HepG2 (cell line): ENCODE data around the gene TAF6. TPM values are rescaled to one million over a fixed set of nuclear protein-coding genes. Genes with fewer than 3 reads are reported as not detected.

ENCODE experiments used
- CCDC6 ChIP-seq: sonication (generic); formaldehyde crosslinking; IDR thresholded peaks from 2 replicates; pipeline ENCODE4 v1.8.1; 2022; ENCODE audit warnings: mild to moderate bottlenecking, missing genetic modification reagents, moderate library complexity
- CEBPG ChIP-seq: IDR thresholded peaks from 2 replicates; pipeline ENCODE4 v1.6.1; 2016
- DRAP1 ChIP-seq: IDR thresholded peaks from 2 replicates; pipeline ENCODE4 v1.6.1; 2016; ENCODE audit warnings: missing genetic modification reagents, missing compliant biosample characterization
- ETS1 ChIP-seq: sonication (generic); formaldehyde crosslinking; IDR thresholded peaks from 2 replicates; pipeline ENCODE4 v1.4.0; 2020; ENCODE audit warnings: missing genetic modification reagents
- GLI4 ChIP-seq: sonication (generic); formaldehyde crosslinking; IDR thresholded peaks from 2 replicates; pipeline ENCODE4 v1.5.1; 2020; ENCODE audit warnings: missing genetic modification reagents, mild to moderate bottlenecking, moderate library complexity, borderline replicate concordance
- HHEX ChIP-seq: IDR thresholded peaks from 2 replicates; pipeline ENCODE4 v1.6.1; 2016; ENCODE audit warnings: control low read depth
- KAT8 ChIP-seq: IDR thresholded peaks from 2 replicates; pipeline ENCODE4 v1.6.1; 2016; ENCODE audit warnings: missing genetic modification reagents, missing compliant biosample characterization
- KLF16 ChIP-seq, 2 experiments: sonication (generic) in 1 of 2; formaldehyde crosslinking in 1 of 2; IDR thresholded peaks; 2 replicates each; pipeline versions ENCODE4 v1.6.1 to v1.8.0; 2016 to 2023; ENCODE audit warnings: missing genetic modification reagents in 2 of 2, missing compliant biosample characterization in 1 of 2
- MAFG ChIP-seq: sonication (generic); formaldehyde crosslinking; IDR thresholded peaks from 2 replicates; pipeline ENCODE4 v1.5.1; 2020; ENCODE audit warnings: mild to moderate bottlenecking, missing genetic modification reagents
- MTF1 ChIP-seq: sonication (generic); formaldehyde crosslinking; IDR thresholded peaks from 2 replicates; pipeline ENCODE4 v1.5.0; 2020; ENCODE audit warnings: missing genetic modification reagents
- MYPOP ChIP-seq: sonication (generic); formaldehyde crosslinking; IDR thresholded peaks from 2 replicates; pipeline ENCODE4 v1.8.1; 2023; ENCODE audit warnings: mild to moderate bottlenecking, moderate library complexity, missing genetic modification reagents
- NFE2L1 ChIP-seq: sonication (generic); formaldehyde crosslinking; IDR thresholded peaks from 2 replicates; pipeline ENCODE4 v1.4.0; 2020; ENCODE audit warnings: missing genetic modification reagents, mild to moderate bottlenecking, borderline replicate concordance
- NFIC ChIP-seq: IDR thresholded peaks from 2 replicates; pipeline ENCODE4 v1.6.1; 2012; ENCODE audit warnings: mild to moderate bottlenecking, low read length, inconsistent platforms
- NFYC ChIP-seq: IDR thresholded peaks from 2 replicates; pipeline ENCODE4 v1.6.1; 2016; ENCODE audit warnings: missing genetic modification reagents, missing compliant biosample characterization
- SATB2 ChIP-seq: sonication (generic); formaldehyde crosslinking; IDR thresholded peaks from 2 replicates; pipeline ENCODE4 v1.5.0; 2020; ENCODE audit warnings: missing genetic modification reagents
- SKIL ChIP-seq: sonication (generic); formaldehyde crosslinking; IDR thresholded peaks from 2 replicates; pipeline ENCODE4 v1.8.0; 2022; ENCODE audit warnings: missing genetic modification reagents, mild to moderate bottlenecking, moderate library complexity, borderline replicate concordance
- SMAD1 ChIP-seq: sonication (generic); formaldehyde crosslinking; IDR thresholded peaks from 2 replicates; pipeline ENCODE4 v1.4.0; 2020; ENCODE audit warnings: missing genetic modification reagents, low read depth, mild to moderate bottlenecking, borderline replicate concordance
- TAF15 ChIP-seq: fragments of 200-400 bp; formaldehyde crosslinking; IDR thresholded peaks from one replicate; pipeline ENCODE4 v1.6.1; 2018; ENCODE audit warnings: mild to moderate bottlenecking, low read depth, low read length; ENCODE audit not compliant: poor library complexity, severe bottlenecking
- TEAD2 ChIP-seq: sonication (generic); formaldehyde crosslinking; IDR thresholded peaks from 2 replicates; pipeline ENCODE4 v1.9.0; 2021; ENCODE audit warnings: missing genetic modification reagents
- USF2 ChIP-seq, 2 experiments: sonication (generic) in 1 of 2; formaldehyde crosslinking in 1 of 2; IDR thresholded peaks; 2 replicates each; pipeline versions ENCODE4 v1.5.1 to v1.6.1; 2011 to 2020; ENCODE audit warnings: borderline replicate concordance in 1 of 2, low read depth in 1 of 2, low read length in 1 of 2, mild to moderate bottlenecking in 1 of 2, missing genetic modification reagents in 1 of 2, moderate library complexity in 1 of 2
- ZBTB1 ChIP-seq: sonication (generic); formaldehyde crosslinking; IDR thresholded peaks from 2 replicates; pipeline ENCODE4 v1.4.0; 2020; ENCODE audit warnings: missing genetic modification reagents, borderline replicate concordance
- ZFP62 ChIP-seq: sonication (generic); formaldehyde crosslinking; IDR thresholded peaks from 2 replicates; pipeline ENCODE4 v1.4.0; 2020; ENCODE audit warnings: missing genetic modification reagents
- ZNF550 ChIP-seq: sonication (generic); formaldehyde crosslinking; IDR thresholded peaks from 2 replicates; pipeline ENCODE4 v1.4.0; 2020; ENCODE audit warnings: mild to moderate bottlenecking, missing genetic modification reagents, borderline replicate concordance
- ZNF589 ChIP-seq: sonication (generic); formaldehyde crosslinking; conservative IDR thresholded peaks from 2 replicates; pipeline ENCODE4 v1.8.0; 2022; ENCODE audit warnings: mild to moderate bottlenecking, moderate library complexity, missing genetic modification reagents
- polyA plus RNA-seq, 8 experiments: library from polyadenylated mRNA; depleted of rRNA in 3 of 8; stranded (reverse) in 7 of 8; unstranded in 1 of 8; fragments of >200 nt; fragmentation: Illumina TruSeq in 4 of 8; extraction: Trizol in 4 of 8; gene quantifications; 2 replicates each; pipeline versions ENCODE4 v1.2.1 to v1.2.3, GENCODE V29; 2011 to 2016; ENCODE audit warnings: low read depth in 4 of 8, missing spikeins in 1 of 8, mixed read lengths in 1 of 8; ENCODE audit not compliant: insufficient read depth in 1 of 8
- total RNA-seq, 5 experiments: library from RNA; depleted of rRNA; stranded (reverse); fragments of >200 nt; fragmentation: Illumina TruSeq; extraction: Trizol; gene quantifications; 2 replicates each; pipeline ENCODE4 v1.2.3, GENCODE V29; 2016; ENCODE audit warnings: low read depth in 1 of 5

The TAF6 gene
- total and polyA plus RNA-seq, 2 of the 13 experiments (the other 11 are each of a cell fraction or from before 2014, with no cell fraction given): 12.9 to 18.8 TPM

GRCh38 chr7:100080907-100081534, 38.1 kb downstream of the TAF6 start (continued):
- TF ChIP-seq TAF15 (no peak), NFE2L1 (no peak), MAFG (CRISPR knock-in tag) (no peak), SATB2 (CRISPR knock-in tag) (0 out of 2 replicates have a peak, but pooled peaks have one; percentile 36), CCDC6 (CRISPR knock-in tag) (no peak), TEAD2 (CRISPR knock-in tag) (0 out of 2 replicates have a peak, but pooled peaks have one; percentile 33), HHEX (CRISPR knock-in tag) (no peak), ETS1 (no peak), CEBPG (0 out of 2 replicates have a peak, but pooled peaks have one; percentile 8), MTF1 (CRISPR knock-in tag) (0 out of 2 replicates have a peak, but pooled peaks have one; percentile 60), MYPOP (CRISPR knock-in tag) (no peak), DRAP1 (CRISPR knock-in tag) (no peak), USF2 (IDR thresholded peaks at IDR 0.05; ENCODE audit: low read depth, low read length) (no peak), USF2 (CRISPR knock-in tag; IDR thresholded peaks at IDR 0.05; ENCODE audit: borderline replicate concordance) (no peak), KAT8 (no peak), ZNF550 (CRISPR knock-in tag) (no peak), NFIC (0 out of 2 replicates have a peak, but pooled peaks have one; percentile 36), SMAD1 (no peak), NFYC (CRISPR knock-in tag) (no peak; the same call in 1 of the 2 replicates), KLF16 (CRISPR knock-in tag; IDR thresholded peaks at IDR 0.05) (no peak), ZFP62 (CRISPR knock-in tag) (no peak), ZBTB1 (CRISPR knock-in tag) (no peak), SKIL (CRISPR knock-in tag) (no peak), GLI4 (CRISPR knock-in tag) (no peak), ZNF589 (CRISPR knock-in tag) (no peak)
